BJ (cell line): Measurements from ENCODE around the gene TIGIT. TPM values are rescaled to one million over a fixed set of nuclear protein-coding genes. Genes with fewer than 3 reads are reported as not detected.

Experiments used
- CTCF ChIA-PET: fragments of 350-600 bp; formaldehyde crosslinking; extraction: SDS; loops from one replicate; lab custom pipeline; 2021; ENCODE audit warnings: antibody characterized with exemption, inconsistent platforms; lab: Yijun Ruan, JAX
- POLR2A ChIA-PET: fragments of 300-600 bp; sonication (Branson Sonifier 250); formaldehyde crosslinking; extraction: SDS; loops from one replicate; lab custom pipeline; 2021; ENCODE audit warnings: antibody characterized with exemption; lab: Charles Lee
- DNase-seq: peaks from one replicate; pipeline ENCODE4 v3.0.0-alpha.2; 2011; ENCODE audit warnings: low read depth
- H3K27me3 ChIP-seq: 2 replicates; pipeline ENCODE4 v1.6.0; 2011; ENCODE audit warnings: low read length; ENCODE audit not compliant: control insufficient read depth, insufficient read depth
- H3K36me3 ChIP-seq: 2 replicates; pipeline ENCODE4 v1.5.1; 2011; ENCODE audit warnings: low read length; ENCODE audit not compliant: control insufficient read depth, insufficient read depth
- H3K4me3 ChIP-seq: 2 replicates; pipeline ENCODE4 v1.5.1; 2011; ENCODE audit warnings: low read depth, mild to moderate bottlenecking, control low read depth, low read length
- polyA plus RNA-seq: library from polyadenylated mRNA; depleted of rRNA; stranded (reverse); fragments of >200 nt; gene quantifications from 2 replicates; pipeline ENCODE4 v1.2.3, GENCODE V29; 2011; rRNA removed
- TF ChIP-seq, protein P1 (sequence below): IDR thresholded peaks from 2 replicates; pipeline ENCODE4 v1.5.1; 2011; ENCODE audit warnings: low read depth, mild to moderate bottlenecking, control low read depth, inconsistent platforms, low read length, moderate library complexity; ENCODE audit not compliant: insufficient read depth

The TIGIT gene
- polyA plus RNA-seq, 1 experiment, result not detected

DNA sequence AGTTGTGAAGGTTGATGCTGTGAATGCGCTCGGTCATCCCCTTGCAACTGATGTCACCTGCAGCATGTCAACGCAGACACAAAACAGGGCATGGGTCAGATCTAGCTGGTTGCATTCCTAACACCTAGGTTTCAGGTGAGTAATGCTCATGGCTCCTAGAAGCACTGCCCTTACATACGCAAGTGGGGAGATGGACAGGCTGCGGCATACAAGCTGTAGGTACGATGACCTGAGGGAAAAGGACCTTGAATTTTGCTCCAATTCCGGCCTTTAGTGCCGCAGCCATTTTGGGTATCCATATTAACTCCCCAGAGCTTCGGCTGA lies 58.0 kb downstream of the TIGIT start:
- Histone ChIP-seq H3K27me3 (no peaks in the 10 kb centered on the region), H3K4me3 (no peak overlapping the region), H3K36me3 (peaks cover 17% of the 10 kb centered on the region)
- ChIA-PET POLR2A (no interaction called here), CTCF (no interaction called here)
- TF ChIP-seq, protein P1, sequence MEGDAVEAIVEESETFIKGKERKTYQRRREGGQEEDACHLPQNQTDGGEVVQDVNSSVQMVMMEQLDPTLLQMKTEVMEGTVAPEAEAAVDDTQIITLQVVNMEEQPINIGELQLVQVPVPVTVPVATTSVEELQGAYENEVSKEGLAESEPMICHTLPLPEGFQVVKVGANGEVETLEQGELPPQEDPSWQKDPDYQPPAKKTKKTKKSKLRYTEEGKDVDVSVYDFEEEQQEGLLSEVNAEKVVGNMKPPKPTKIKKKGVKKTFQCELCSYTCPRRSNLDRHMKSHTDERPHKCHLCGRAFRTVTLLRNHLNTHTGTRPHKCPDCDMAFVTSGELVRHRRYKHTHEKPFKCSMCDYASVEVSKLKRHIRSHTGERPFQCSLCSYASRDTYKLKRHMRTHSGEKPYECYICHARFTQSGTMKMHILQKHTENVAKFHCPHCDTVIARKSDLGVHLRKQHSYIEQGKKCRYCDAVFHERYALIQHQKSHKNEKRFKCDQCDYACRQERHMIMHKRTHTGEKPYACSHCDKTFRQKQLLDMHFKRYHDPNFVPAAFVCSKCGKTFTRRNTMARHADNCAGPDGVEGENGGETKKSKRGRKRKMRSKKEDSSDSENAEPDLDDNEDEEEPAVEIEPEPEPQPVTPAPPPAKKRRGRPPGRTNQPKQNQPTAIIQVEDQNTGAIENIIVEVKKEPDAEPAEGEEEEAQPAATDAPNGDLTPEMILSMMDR, result no peak
- DNase-seq, result no peak

DNA sequence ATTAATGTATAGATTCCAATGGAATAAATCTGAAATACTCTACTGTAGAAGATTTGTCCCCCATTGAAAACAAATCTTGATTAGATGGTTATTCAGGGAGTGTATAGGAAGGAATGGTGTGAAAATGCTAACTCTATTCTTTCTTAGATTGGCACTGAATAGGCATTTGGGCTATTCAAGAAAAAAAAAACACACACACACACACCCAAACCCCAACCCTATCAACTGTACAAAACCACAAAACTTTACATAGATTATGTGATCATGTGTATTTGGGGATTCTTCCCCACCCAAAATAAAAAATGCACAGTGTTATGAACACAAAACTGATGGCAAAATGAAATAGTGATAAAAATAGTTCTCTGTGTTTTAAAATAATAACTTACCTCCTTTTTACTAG lies 61.8 kb downstream of the TIGIT start:
- ChIA-PET POLR2A (interaction anchor here (0.6 kb wide), 2 partner anchors 8 to 29 kb away, joined by 3 to 4 read pairs; no protein-coding TSS in a partner anchor), CTCF (no interaction called here)

DNA sequence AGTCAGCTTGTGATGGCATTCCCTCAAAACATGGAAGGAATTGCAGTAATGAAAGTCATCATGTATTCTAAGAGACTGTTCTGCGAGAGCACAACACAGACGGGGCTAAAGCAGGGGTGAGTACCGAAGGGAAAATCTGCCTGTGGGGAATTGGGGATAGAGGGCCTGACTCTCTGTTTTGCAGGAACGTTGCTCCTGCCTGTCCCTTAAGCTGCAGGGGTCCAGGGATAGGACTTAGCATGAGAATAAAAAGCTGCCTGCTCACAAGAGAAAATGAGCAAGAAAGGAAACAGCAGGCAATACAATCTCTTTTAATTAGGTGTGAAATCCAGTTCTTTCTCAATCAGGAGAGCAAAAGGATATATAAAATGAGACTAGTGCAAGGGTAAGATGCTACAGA lies 62.2 kb downstream of the TIGIT start:
- DNase-seq, result no peak
- Histone ChIP-seq H3K4me3 (no peak overlapping the region), H3K36me3 (peaks cover 4% of the 10 kb centered on the region), H3K27me3 (no peaks in the 10 kb centered on the region)
- TF ChIP-seq, protein P1, result no peak
- CTCF ChIA-PET, result interaction anchor here (0.9 kb wide), 1 partner anchor 310 kb away, joined by 3 read pairs; no protein-coding TSS in a partner anchor
- POLR2A ChIA-PET, result interaction anchor here (0.6 kb wide), 2 partner anchors 8 to 28 kb away, joined by 3 to 4 read pairs; no protein-coding TSS in a partner anchor

More for the DNA sequence above, 61.8 kb downstream of the TIGIT start:
- Histone ChIP-seq H3K36me3 (peaks cover 8% of the 10 kb centered on the region), H3K27me3 (no peaks in the 10 kb centered on the region), H3K4me3 (no peak overlapping the region)
- no peak for DNase-seq
- TF ChIP-seq, protein P1, result no peak

DNA sequence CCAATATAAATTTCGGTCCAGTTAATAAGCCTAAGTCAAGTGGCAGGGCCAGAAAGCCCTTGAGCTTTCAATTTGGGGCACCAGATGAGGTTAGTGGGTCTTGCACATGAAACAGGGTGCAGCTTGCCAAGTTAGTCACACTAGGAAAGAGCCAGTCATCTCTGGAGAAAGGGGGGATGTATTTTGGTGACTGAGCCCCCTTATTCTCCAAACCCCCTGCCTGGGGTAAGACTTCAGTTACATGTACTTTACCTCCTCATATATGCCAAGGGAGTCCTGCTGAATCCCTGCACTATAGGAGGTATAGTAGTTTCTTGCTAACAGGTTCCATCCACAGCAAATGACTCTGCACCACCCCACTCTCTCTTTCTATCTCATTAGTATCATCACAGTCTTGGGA lies 62.7 kb downstream of the TIGIT start:
- TF ChIP-seq, protein P1, result no peak
- Histone ChIP-seq H3K27me3 (no peaks in the 10 kb centered on the region), H3K4me3 (no peak overlapping the region), H3K36me3 (peaks cover under 1% of the 10 kb centered on the region; the same call in 1 of the 2 replicates)
- ChIA-PET CTCF (interaction anchor here (0.9 kb wide), 1 partner anchor 309 kb away, joined by 3 read pairs; no protein-coding TSS in a partner anchor), POLR2A (interaction anchor here (0.6 kb wide), 1 partner anchor 28 kb away, joined by 3 read pairs; no protein-coding TSS in a partner anchor)
- DNase-seq, result no peak

Other genes starting within 250 kb of the TIGIT start
- 1.3 and 1.9 TPM in 2 replicates for gene CCDC191, start 237.5 kb upstream of the TIGIT start, polyA plus RNA-seq
- gene QTRT2, start 237.3 kb upstream of the TIGIT start, polyA plus RNA-seq, result 5.3 and 7.5 TPM in 2 replicates
- gene DRD3, start 115.0 kb upstream of the TIGIT start, polyA plus RNA-seq, result not detected in 2 replicates
- not detected in 2 replicates for gene ZNF80, start 56.5 kb upstream of the TIGIT start, polyA plus RNA-seq